Skin epidermis (tissue), 12 donors: Measurements from ENCODE around the gene SYT2.
A peak's percentile ranks its signal among the peaks of the same experiment; 100 is the strongest.
"Not testable (repeated sequence)": the region's sequence is repeated elsewhere in the genome, so short reads cannot be mapped to it uniquely, and the experiment has no call there.

Experiments used
- H3K27ac ChIP-seq, 21 experiments: fragments of 200-600 bp; sonication (generic) in 11 of 21; one replicate each; pipeline ENCODE4 v1.5.0; 2020; ENCODE audit warnings: mild to moderate bottlenecking in 3 of 21, inconsistent platforms in 2 of 21, moderate library complexity in 2 of 21
- H3K4me3 ChIP-seq, 7 experiments: fragments of 200-600 bp; sonication (generic) in 2 of 7; one replicate each; pipeline ENCODE4 v1.5.0; 2020; ENCODE audit warnings: inconsistent platforms in 2 of 7, mild to moderate bottlenecking in 2 of 7, moderate library complexity in 1 of 7

The SYT2 gene

GRCh38 chr1:202710070-202711045, at the start of gene SYT2:
Gene SYT2, minus strand, starts transcription at chr1:202710454. Its CDS starts 104,682 bp downstream, at chr1:202605772.
- Histone ChIP-seq H3K4me3 (peak within 1 kb of the TSS in 6 of 7 experiments; percentile 3 to 27 (median 12)), H3K27ac (no peak within 1 kb of the TSS)

- H3K27ac ChIP-seq, result no peak overlapping the region
Measured at GRCh38 chr1:202756391-202756790, 46.1 kb upstream of the SYT2 start.

GRCh38 chr1:202754293-202754692, 44.0 kb upstream of the SYT2 start:
- Histone ChIP-seq H3K4me3 (no peak overlapping the region), H3K27ac (no peak overlapping the region)

More at GRCh38 chr1:202756391-202756790, 46.1 kb upstream of the SYT2 start:
- H3K4me3 ChIP-seq, result no peak overlapping the region

GRCh38 chr1:202752774-202753173, 42.5 kb upstream of the SYT2 start:
- H3K4me3 ChIP-seq, result no peak overlapping the region
- H3K27ac ChIP-seq, result no peak overlapping the region

- no peak overlapping the region for H3K27ac ChIP-seq
- no peak overlapping the region for H3K4me3 ChIP-seq
Measured at GRCh38 chr1:202750761-202751160, 40.5 kb upstream of the SYT2 start.

GRCh38 chr1:202750024-202750423, 39.8 kb upstream of the SYT2 start:
- no peak overlapping the region for H3K4me3 ChIP-seq
- no peak overlapping the region for H3K27ac ChIP-seq

- Histone ChIP-seq H3K4me3 (no peak overlapping the region), H3K27ac (no peak overlapping the region)
Measured at GRCh38 chr1:202745323-202745888, 35.2 kb upstream of the SYT2 start.

- not testable (repeated sequence) for H3K27ac ChIP-seq, H3K4me3 ChIP-seq
Measured at GRCh38 chr1:202744770-202745169, 34.5 kb upstream of the SYT2 start.

GRCh38 chr1:202742496-202742895, 32.2 kb upstream of the SYT2 start:
- Histone ChIP-seq H3K27ac (no peak overlapping the region), H3K4me3 (no peak overlapping the region)

GRCh38 chr1:202733251-202733650, 23.0 kb upstream of the SYT2 start:
- no peak overlapping the region for H3K27ac ChIP-seq

GRCh38 chr1:202728951-202729350, 18.7 kb upstream of the SYT2 start:
- H3K27ac ChIP-seq, result no peak overlapping the region
- no peak overlapping the region for H3K4me3 ChIP-seq

More at GRCh38 chr1:202733251-202733650, 23.0 kb upstream of the SYT2 start:
- H3K4me3 ChIP-seq, result no peak overlapping the region

GRCh38 chr1:202725526-202725925, 15.3 kb upstream of the SYT2 start:
- no peak overlapping the region for H3K4me3 ChIP-seq

GRCh38 chr1:202723708-202724107, 13.5 kb upstream of the SYT2 start:
- no peak overlapping the region for H3K4me3 ChIP-seq
- H3K27ac ChIP-seq, result no peak overlapping the region

More at GRCh38 chr1:202725526-202725925, 15.3 kb upstream of the SYT2 start:
- H3K27ac ChIP-seq, result no peak overlapping the region

- H3K4me3 ChIP-seq, result not testable (repeated sequence)
Measured at GRCh38 chr1:202723046-202723445, 12.8 kb upstream of the SYT2 start.

GRCh38 chr1:202716654-202717053, 6.4 kb upstream of the SYT2 start:
- no peak overlapping the region for H3K27ac ChIP-seq
- H3K4me3 ChIP-seq, result no peak overlapping the region

More at GRCh38 chr1:202723046-202723445, 12.8 kb upstream of the SYT2 start:
- not testable (repeated sequence) for H3K27ac ChIP-seq

GRCh38 chr1:202714202-202714601, 3.9 kb upstream of the SYT2 start:
- H3K4me3 ChIP-seq, H3K27ac ChIP-seq: not testable (repeated sequence)

- Histone ChIP-seq H3K4me3 (no peak overlapping the region), H3K27ac (no peak overlapping the region)
Measured at GRCh38 chr1:202713110-202713509, 2.9 kb upstream of the SYT2 start.

GRCh38 chr1:202711949-202712635, 1.8 kb upstream of the SYT2 start:
- Histone ChIP-seq H3K27ac (no peak overlapping the region), H3K4me3 (no peak overlapping the region)

GRCh38 chr1:202709276-202710041, 795 bp downstream of the SYT2 start:
- H3K4me3 ChIP-seq, result peak overlapping the region in 2 of 7 experiments; percentile 14 to 22
- no peak overlapping the region for H3K27ac ChIP-seq
